MG63 (cell line): ENCODE results near the gene CHKA. TPM values are rescaled to one million over a fixed set of nuclear protein-coding genes. Genes with fewer than 3 reads are reported as not detected.
A peak's percentile ranks its signal among the peaks of the same experiment; 100 is the strongest.

Experiments used
- DNase-seq: peaks from one replicate; pipeline ENCODE4 v3.0.0-alpha.2; 2020
- H3K27me3 ChIP-seq: fragments of 250-450 bp; sonication (Bioruptor Pico); 2 replicates; pipeline ENCODE4 v1.5.1; 2020; ENCODE audit warnings: mild to moderate bottlenecking, moderate library complexity
- H3K36me3 ChIP-seq: fragments of 250-450 bp; sonication (Bioruptor Pico); 2 replicates; pipeline ENCODE4 v1.5.1; 2020; ENCODE audit warnings: mild to moderate bottlenecking, moderate library complexity
- H3K4me3 ChIP-seq: fragments of 250-450 bp; sonication (Bioruptor Pico); 2 replicates; pipeline ENCODE4 v1.5.1; 2020; ENCODE audit warnings: mild to moderate bottlenecking, moderate library complexity
- H3K9me3 ChIP-seq: fragments of 250-450 bp; sonication (Bioruptor Pico); 2 replicates; pipeline ENCODE4 v1.5.1; 2020; ENCODE audit warnings: mild to moderate bottlenecking, moderate library complexity
- total RNA-seq: library from RNA; depleted of rRNA; stranded (reverse); fragments of >200 nt; shearing (Covaris generic); gene quantifications from 2 replicates; pipeline ENCODE4 v1.2.3, GENCODE V29; 2014; ENCODE audit warnings: low replicate concordance

CHKA gene
- total RNA-seq, 1 experiment from 2014 or later, result 6.8 TPM

- Histone ChIP-seq H3K27me3 (no peaks in the 10 kb centered on the region), H3K36me3 (no peaks in the 10 kb centered on the region), H3K9me3 (no peaks in the 10 kb centered on the region), H3K4me3 (no peak overlapping the region)
- DNase-seq, result peak; percentile 64
Observed at GRCh38 chr11:68146704-68147474, 25.7 kb upstream of the CHKA start.

- no peaks in the 10 kb centered on the region for H3K9me3 ChIP-seq
- peak; percentile 25 for DNase-seq
- no peaks in the 10 kb centered on the region for H3K27me3 ChIP-seq
- no peaks in the 10 kb centered on the region for H3K36me3 ChIP-seq
- no peak overlapping the region for H3K4me3 ChIP-seq
Observed at GRCh38 chr11:68146010-68146540, 24.9 kb upstream of the CHKA start.

- no peaks in the 10 kb centered on the region for H3K36me3 ChIP-seq
- no peaks in the 10 kb centered on the region for H3K9me3 ChIP-seq
- peak; percentile 28 for DNase-seq
- no peak overlapping the region for H3K4me3 ChIP-seq
- no peaks in the 10 kb centered on the region for H3K27me3 ChIP-seq
Observed at GRCh38 chr11:68145120-68145866, 24.1 kb upstream of the CHKA start.

DNA sequence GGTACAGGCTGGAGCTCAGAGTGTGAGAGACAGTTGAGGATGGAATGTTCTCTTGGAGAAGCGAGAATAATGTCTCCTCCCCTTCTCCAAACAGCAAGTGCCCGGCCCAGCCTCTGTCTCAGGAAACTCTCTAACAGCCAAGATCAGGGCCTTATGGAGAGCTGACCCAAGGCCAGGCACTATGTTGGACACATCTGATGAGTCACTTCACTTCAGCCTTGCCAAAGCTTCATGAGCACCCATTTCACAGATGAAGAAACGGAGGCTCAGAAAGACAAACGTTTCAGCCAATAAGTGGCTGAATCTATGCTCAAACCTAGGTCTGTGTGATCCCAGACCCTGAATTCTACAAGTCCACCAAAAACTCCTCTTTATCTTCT, 22.1 kb upstream of the CHKA start:
- no peak for DNase-seq
- no peaks in the 10 kb centered on the region for H3K36me3 ChIP-seq
- H3K9me3 ChIP-seq, result no peaks in the 10 kb centered on the region
- H3K4me3 ChIP-seq, result no peak overlapping the region
- no peaks in the 10 kb centered on the region for H3K27me3 ChIP-seq

DNA sequence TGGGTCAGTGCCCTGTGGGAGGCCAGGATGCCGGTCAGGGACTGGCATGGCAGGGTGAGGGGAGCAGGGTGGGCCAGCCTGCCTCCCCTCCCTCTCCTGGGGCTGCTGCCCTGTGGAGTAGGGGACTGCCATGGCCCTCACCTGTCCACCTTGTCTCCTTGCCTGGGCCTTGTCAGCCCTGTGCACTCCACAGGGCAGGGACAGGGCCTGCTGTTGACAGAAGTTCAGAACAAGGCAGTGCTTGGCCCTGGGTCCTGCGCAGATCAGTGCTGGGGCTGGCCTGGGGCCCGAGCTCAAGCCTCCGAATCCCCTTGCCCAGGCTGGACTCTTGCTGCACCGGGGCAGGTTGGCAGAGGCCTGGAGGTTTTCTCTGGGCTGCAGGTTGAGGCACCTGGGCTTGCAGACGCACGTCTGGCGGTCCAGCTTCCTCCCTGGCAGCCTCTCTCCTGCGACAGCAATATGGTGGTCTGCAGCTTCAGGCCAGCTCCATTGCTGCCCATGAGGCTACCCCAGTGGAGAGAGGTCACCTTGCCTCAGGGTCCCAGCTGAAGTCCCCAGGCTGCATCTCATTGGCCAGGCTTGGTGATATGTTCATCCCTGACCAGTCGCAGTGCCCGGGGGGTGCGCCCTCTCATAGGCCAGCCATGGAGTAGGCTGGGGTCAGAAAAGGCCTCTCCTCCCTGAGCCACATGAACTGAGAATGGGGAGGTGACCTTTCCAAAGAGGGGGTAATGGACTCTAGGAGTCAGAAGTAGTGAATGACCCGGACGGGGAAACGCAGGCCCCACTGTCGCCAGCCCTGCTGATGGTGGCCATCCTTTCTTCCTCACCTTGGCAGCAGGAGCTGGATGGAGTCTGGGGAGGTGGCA, 21.5 kb upstream of the CHKA start:
- Histone ChIP-seq H3K9me3 (no peaks in the 10 kb centered on the region), H3K27me3 (no peaks in the 10 kb centered on the region), H3K36me3 (no peaks in the 10 kb centered on the region), H3K4me3 (no peak overlapping the region)
- DNase-seq, result no peak

- Histone ChIP-seq H3K4me3 (no peak overlapping the region), H3K36me3 (no peaks in the 10 kb centered on the region), H3K9me3 (no peaks in the 10 kb centered on the region), H3K27me3 (no peaks in the 10 kb centered on the region)
- DNase-seq, result peak; percentile 83
Observed at GRCh38 chr11:68142028-68142412, 20.8 kb upstream of the CHKA start.

DNA sequence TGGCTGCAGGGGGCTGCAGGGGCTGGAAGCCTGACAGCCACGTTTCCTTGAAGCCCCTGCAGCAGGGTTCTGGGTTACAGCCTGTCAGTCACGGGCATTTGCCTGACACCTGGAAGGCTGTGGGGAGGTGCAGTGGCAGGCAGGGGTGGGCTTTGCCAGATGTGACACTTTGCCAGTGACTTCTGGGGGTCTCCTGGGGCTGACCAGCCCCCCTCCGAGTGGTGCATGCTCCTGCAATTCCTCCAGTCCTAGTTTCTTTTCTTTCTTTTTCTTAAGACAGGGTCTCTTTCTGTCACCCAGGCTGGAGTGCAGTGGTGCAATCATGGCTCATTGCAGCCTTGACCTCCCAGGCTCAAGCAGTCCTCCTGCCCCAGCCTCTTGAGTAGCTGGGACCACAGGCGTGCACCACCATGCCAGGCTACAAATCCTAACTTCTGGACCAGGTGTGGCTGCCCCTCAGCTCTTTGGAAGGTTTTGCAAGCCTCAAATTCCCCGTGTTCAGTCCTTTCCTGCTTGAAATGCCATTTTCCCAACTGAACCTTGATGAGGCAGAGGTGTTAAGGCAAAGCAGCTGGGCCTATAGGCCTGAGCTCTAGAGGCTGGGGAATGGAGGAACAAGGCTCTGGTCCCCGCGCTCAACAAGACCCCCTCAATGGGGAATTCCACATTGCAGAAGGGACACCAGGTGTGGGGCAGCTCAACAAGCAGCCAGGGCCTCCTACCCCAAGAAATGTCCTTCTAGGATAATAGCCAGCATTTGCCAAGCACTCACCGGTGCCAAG, 20.2 kb upstream of the CHKA start:
- no peaks in the 10 kb centered on the region for H3K27me3 ChIP-seq
- no peak for DNase-seq
- H3K36me3 ChIP-seq, result no peaks in the 10 kb centered on the region
- no peaks in the 10 kb centered on the region for H3K9me3 ChIP-seq
- H3K4me3 ChIP-seq, result no peak overlapping the region

- no peak overlapping the region for H3K4me3 ChIP-seq
Observed at GRCh38 chr11:68140496-68141245, 19.5 kb upstream of the CHKA start.

GRCh38 chr11:68138237-68138636, 17.0 kb upstream of the CHKA start:
- peaks cover 4% of the 10 kb centered on the region; the same call in 1 of the 2 replicates for H3K9me3 ChIP-seq
- DNase-seq, result no peak
- no peaks in the 10 kb centered on the region for H3K27me3 ChIP-seq
- H3K4me3 ChIP-seq, result no peak overlapping the region
- H3K36me3 ChIP-seq, result no peaks in the 10 kb centered on the region

More at GRCh38 chr11:68140496-68141245, 19.5 kb upstream of the CHKA start:
- DNase-seq, result no peak
- H3K9me3 ChIP-seq, result no peaks in the 10 kb centered on the region
- H3K36me3 ChIP-seq, result no peaks in the 10 kb centered on the region
- H3K27me3 ChIP-seq, result no peaks in the 10 kb centered on the region

DNA sequence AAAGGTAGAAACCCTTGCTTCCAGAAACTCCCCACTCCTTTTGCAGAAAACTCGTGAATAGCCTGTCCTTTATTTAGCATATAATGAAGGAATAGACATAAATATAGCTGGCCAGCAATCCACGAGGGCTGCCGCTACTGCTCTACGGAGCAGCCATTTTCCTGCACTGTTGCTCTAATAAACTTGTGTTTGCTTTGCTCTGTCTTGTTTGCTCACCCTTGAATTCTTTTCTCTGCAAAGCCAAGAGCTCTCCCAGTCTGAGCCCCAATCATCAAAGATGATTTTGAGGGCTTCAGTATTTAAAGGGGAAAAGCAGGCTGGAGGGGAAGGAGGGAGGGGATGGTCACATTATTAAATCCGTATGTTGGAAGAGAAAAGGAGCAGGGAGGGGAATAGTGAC, 16.6 kb upstream of the CHKA start:
- no peaks in the 10 kb centered on the region for H3K27me3 ChIP-seq
- H3K9me3 ChIP-seq, result peaks cover 4% of the 10 kb centered on the region; the same call in 1 of the 2 replicates
- no peak for DNase-seq
- no peak overlapping the region for H3K4me3 ChIP-seq
- H3K36me3 ChIP-seq, result no peaks in the 10 kb centered on the region

GRCh38 chr11:68136866-68137265, 15.7 kb upstream of the CHKA start:
- H3K4me3 ChIP-seq, result no peak overlapping the region
- H3K36me3 ChIP-seq, result no peaks in the 10 kb centered on the region
- no peak for DNase-seq
- H3K9me3 ChIP-seq, result peaks cover 4% of the 10 kb centered on the region; the same call in 1 of the 2 replicates
- H3K27me3 ChIP-seq, result no peaks in the 10 kb centered on the region

DNA sequence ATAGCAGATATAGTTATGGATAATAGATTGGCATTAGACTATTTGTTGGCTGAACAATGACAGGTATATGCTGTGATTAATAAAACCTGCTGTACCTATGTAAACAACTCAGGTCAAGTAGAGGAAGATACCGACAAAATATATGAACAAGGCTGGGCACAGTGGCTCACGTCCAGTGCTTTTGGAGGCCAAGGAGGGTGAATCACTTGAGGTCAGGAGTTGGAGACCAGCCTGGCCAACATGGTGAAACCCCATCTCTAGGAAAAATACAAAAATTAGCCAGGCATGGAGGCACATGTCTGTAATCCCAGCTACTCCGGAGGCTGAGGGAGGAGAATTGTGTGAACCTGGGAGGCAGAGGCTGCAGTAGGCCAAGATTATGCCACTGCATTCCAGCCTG, 14.0 kb upstream of the CHKA start:
- peaks cover 11% of the 10 kb centered on the region for H3K9me3 ChIP-seq
- peak; percentile 55 for DNase-seq
- H3K4me3 ChIP-seq, result no peak overlapping the region
- no peaks in the 10 kb centered on the region for H3K36me3 ChIP-seq
- no peaks in the 10 kb centered on the region for H3K27me3 ChIP-seq

- no peak for DNase-seq
- no peaks in the 10 kb centered on the region for H3K27me3 ChIP-seq
- peaks cover 15% of the 10 kb centered on the region for H3K9me3 ChIP-seq
- no peaks in the 10 kb centered on the region for H3K36me3 ChIP-seq
- no peak overlapping the region for H3K4me3 ChIP-seq
Observed at GRCh38 chr11:68133761-68134160, 12.6 kb upstream of the CHKA start.

GRCh38 chr11:68130121-68130520, 8.9 kb upstream of the CHKA start:
- DNase-seq, result no peak
- H3K27me3 ChIP-seq, result no peaks in the 10 kb centered on the region
- H3K4me3 ChIP-seq, result no peak overlapping the region
- no peaks in the 10 kb centered on the region for H3K36me3 ChIP-seq
- H3K9me3 ChIP-seq, result peaks cover 15% of the 10 kb centered on the region

- H3K9me3 ChIP-seq, result peaks cover 11% of the 10 kb centered on the region
- H3K27me3 ChIP-seq, result no peaks in the 10 kb centered on the region
- DNase-seq, result peak; percentile 61
- peak overlapping the region; percentile 25 for H3K4me3 ChIP-seq
- no peaks in the 10 kb centered on the region for H3K36me3 ChIP-seq
Observed at GRCh38 chr11:68128682-68129327, 7.6 kb upstream of the CHKA start.
